CD4-positive, alpha-beta T cell (primary cell): ENCODE measurements around the gene BARHL2. TPM values are rescaled to one million over a fixed set of nuclear protein-coding genes. Genes with fewer than 3 reads are reported as not detected.

Source experiments
- ATAC-seq: fragments of 200-7000 bp; cut with Tn5 transposase; one replicate; pipeline ENCODE4 v1.10.0; 2022; ENCODE audit warnings: mild to moderate bottlenecking; ENCODE audit not compliant: poor library complexity
- CTCF ChIA-PET: fragments of 350-600 bp; sonication (Branson Sonifier 250); formaldehyde crosslinking; loops from one replicate; lab custom pipeline; 2021; ENCODE audit warnings: antibody characterized with exemption, inconsistent platforms; lab: Charles Lee
- POLR2A ChIA-PET: fragments of 350-600 bp; sonication (Branson Sonifier 250); formaldehyde crosslinking; loops from one replicate; lab custom pipeline; 2021; ENCODE audit warnings: antibody characterized with exemption, inconsistent platforms; lab: Charles Lee
- DNase-seq, 14 experiments: peaks; one replicate each; pipeline ENCODE4 v3.0.0-alpha.2; 2013 to 2020; ENCODE audit warnings: mixed read lengths in 2 of 14
- H3K27ac ChIP-seq, 2 donors: one replicate each; pipeline versions ENCODE4 v1.5.1 to v1.7.0; 2013; ENCODE audit warnings: low read length in 2 of 2, low read depth in 1 of 2, mild to moderate bottlenecking in 1 of 2
- H3K27me3 ChIP-seq, 2 experiments: 1 replicate in 1 of 2; 2 replicates in 1 of 2; pipeline versions ENCODE4 v1.6.1 to v1.7.0; 2013; ENCODE audit warnings: low read length in 2 of 2, control low read depth in 1 of 2, mild to moderate bottlenecking in 1 of 2, moderate library complexity in 1 of 2; ENCODE audit not compliant: insufficient read depth in 2 of 2, control insufficient read depth in 1 of 2
- H3K36me3 ChIP-seq: one replicate; pipeline ENCODE4 v1.6.1; 2013; ENCODE audit warnings: low read length, control low read depth; ENCODE audit not compliant: insufficient read depth
- H3K4me1 ChIP-seq: one replicate; pipeline ENCODE4 v1.6.1; 2013; ENCODE audit warnings: low read length, control low read depth; ENCODE audit not compliant: insufficient read depth
- H3K4me3 ChIP-seq: one replicate; pipeline ENCODE4 v1.5.1; 2013; ENCODE audit warnings: mild to moderate bottlenecking, low read length, moderate library complexity
- H3K9me3 ChIP-seq, 2 experiments: 1 replicate in 1 of 2; 2 replicates in 1 of 2; pipeline versions ENCODE4 v1.6.1 to v1.7.0; 2013; ENCODE audit warnings: low read length in 2 of 2, mild to moderate bottlenecking in 2 of 2, control low read depth in 1 of 2, moderate library complexity in 1 of 2; ENCODE audit not compliant: control insufficient read depth in 1 of 2, insufficient read depth in 1 of 2
- H3K27ac Mint-ChIP-seq: one replicate; pipeline ENCODE4 v1.8.0; 2020; ENCODE audit warnings: mixed read lengths
- H3K27me3 Mint-ChIP-seq: one replicate; pipeline ENCODE4 v1.8.0; 2021; ENCODE audit warnings: mixed read lengths
- H3K36me3 Mint-ChIP-seq: one replicate; pipeline ENCODE4 v1.8.0; 2021; ENCODE audit warnings: low read depth, mixed read lengths
- H3K4me1 Mint-ChIP-seq: one replicate; pipeline ENCODE4 v1.8.0; 2021; ENCODE audit warnings: low read depth, mixed read lengths
- H3K4me3 Mint-ChIP-seq: one replicate; pipeline ENCODE4 v1.8.0; 2020; ENCODE audit warnings: mild to moderate bottlenecking, mixed read lengths
- H3K9me3 Mint-ChIP-seq: one replicate; pipeline ENCODE4 v1.8.0; 2020; ENCODE audit warnings: mixed read lengths
- intact Hi-C, 2 experiments: fragments of 100-400 bp; cut with DNase I in 1 of 2; cut with micrococcal nuclease in 1 of 2; formaldehyde crosslinking; loops; one replicate each; pipeline versions ENCODE4 v1.15.1 to v1.9.0; 2023 to 2025; cut with DNase I, micrococcal nuclease
- total RNA-seq, 174 experiments: library from RNA in 2 of 174; stranded (reverse) in 2 of 174; gene quantifications; one replicate each; pipeline ENCODE4 v1.2.3 and lab custom pipeline; 2021 to 2026
- TF ChIP-seq, protein P1 (sequence below): fragments of 200-600 bp; IDR thresholded peaks from one replicate; pipeline ENCODE4 v1.8.0; 2022; ENCODE audit warnings: antibody characterized with exemption, mild to moderate bottlenecking

BARHL2 gene
- total RNA-seq, 2 experiments from 2014 or later = not detected

- Histone ChIP-seq H3K27ac (no peak overlapping the region), H3K4me3 (no peak overlapping the region), H3K4me1 (peaks cover 69% of the 10 kb centered on the region)
These were observed 9.9 kb upstream of the BARHL2 start for GRCh38 chr1:90726986-90727480.

DNA sequence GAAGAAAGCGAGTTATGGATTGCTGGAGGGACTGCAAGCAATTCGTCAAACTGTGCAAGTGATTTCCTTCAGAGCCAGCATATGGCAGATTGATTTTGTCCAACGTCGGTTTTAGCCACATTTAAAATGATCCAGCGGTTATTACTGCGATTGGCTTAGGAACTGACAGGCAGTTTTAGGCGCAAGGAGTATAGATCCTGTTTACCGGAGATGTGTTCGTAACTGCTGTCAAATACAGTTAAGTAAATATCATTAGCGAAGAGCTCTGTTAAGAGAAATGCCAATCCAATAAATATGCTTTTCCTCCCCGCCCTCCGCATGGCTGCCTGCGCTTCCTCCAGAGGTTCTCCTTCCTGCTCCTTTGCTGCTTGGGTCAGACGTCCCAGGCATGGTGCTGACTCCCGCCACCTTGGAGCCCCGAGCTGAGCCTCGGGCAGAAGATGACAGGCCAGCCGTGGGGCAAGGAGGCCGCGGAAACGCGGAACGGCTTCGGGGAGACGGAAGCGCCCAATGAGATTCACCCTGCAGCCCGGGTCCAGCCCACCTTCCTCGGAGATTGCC lies 9.4 kb upstream of the BARHL2 start:
- Mint-ChIP-seq H3K36me3 (no peaks in the 10 kb centered on the region), H3K27ac (no peak overlapping the region), H3K9me3 (peaks cover 4% of the 10 kb centered on the region), H3K4me1 (peaks cover 74% of the 10 kb centered on the region), H3K27me3 (peaks cover 99% of the 10 kb centered on the region), H3K4me3 (peak overlapping the region; percentile 82)
- Histone ChIP-seq H3K36me3 (no peaks in the 10 kb centered on the region), H3K27me3 (peaks cover 97 to 100% of the 10 kb centered on the region in 2 experiments), H3K27ac (no peak overlapping the region), H3K9me3 (peaks cover 15 to 57% of the 10 kb centered on the region in 2 experiments), H3K4me1 (peaks cover 69% of the 10 kb centered on the region), H3K4me3 (no peak overlapping the region)
- ATAC-seq (no peak), DNase-seq (no peak)
- TF ChIP-seq, protein P1, sequence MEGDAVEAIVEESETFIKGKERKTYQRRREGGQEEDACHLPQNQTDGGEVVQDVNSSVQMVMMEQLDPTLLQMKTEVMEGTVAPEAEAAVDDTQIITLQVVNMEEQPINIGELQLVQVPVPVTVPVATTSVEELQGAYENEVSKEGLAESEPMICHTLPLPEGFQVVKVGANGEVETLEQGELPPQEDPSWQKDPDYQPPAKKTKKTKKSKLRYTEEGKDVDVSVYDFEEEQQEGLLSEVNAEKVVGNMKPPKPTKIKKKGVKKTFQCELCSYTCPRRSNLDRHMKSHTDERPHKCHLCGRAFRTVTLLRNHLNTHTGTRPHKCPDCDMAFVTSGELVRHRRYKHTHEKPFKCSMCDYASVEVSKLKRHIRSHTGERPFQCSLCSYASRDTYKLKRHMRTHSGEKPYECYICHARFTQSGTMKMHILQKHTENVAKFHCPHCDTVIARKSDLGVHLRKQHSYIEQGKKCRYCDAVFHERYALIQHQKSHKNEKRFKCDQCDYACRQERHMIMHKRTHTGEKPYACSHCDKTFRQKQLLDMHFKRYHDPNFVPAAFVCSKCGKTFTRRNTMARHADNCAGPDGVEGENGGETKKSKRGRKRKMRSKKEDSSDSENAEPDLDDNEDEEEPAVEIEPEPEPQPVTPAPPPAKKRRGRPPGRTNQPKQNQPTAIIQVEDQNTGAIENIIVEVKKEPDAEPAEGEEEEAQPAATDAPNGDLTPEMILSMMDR = no peak
- POLR2A ChIA-PET = no interaction called here
- CTCF ChIA-PET = no interaction called here
- intact Hi-C loops = loop anchor here (5.0 to 10.0 kb wide), 3 partner anchors 108 to 238 kb away; no protein-coding TSS in a partner anchor

More at GRCh38 chr1:90726986-90727480, 9.9 kb upstream of the BARHL2 start:
- H3K4me3 Mint-ChIP-seq = no peak overlapping the region
- Histone ChIP-seq H3K9me3 (peaks cover 14 to 57% of the 10 kb centered on the region in 2 experiments), H3K36me3 (no peaks in the 10 kb centered on the region), H3K27me3 (peaks cover 96 to 100% of the 10 kb centered on the region in 2 experiments)
- POLR2A ChIA-PET = no interaction called here
- no peaks in the 10 kb centered on the region for H3K36me3 Mint-ChIP-seq
- TF ChIP-seq, protein P1 = no peak
- H3K4me1 Mint-ChIP-seq = peaks cover 71% of the 10 kb centered on the region
- H3K9me3 Mint-ChIP-seq = peaks cover 6% of the 10 kb centered on the region
- CTCF ChIA-PET = no interaction called here
- peaks cover 99% of the 10 kb centered on the region for H3K27me3 Mint-ChIP-seq
- DNase-seq (no peak), ATAC-seq (no peak)
- intact Hi-C loops = loop anchor here (5.0 to 10.0 kb wide), 3 partner anchors 108 to 238 kb away; no protein-coding TSS in a partner anchor
- no peak overlapping the region for H3K27ac Mint-ChIP-seq

- Histone ChIP-seq H3K4me1 (peaks cover 68% of the 10 kb centered on the region), H3K4me3 (peak overlapping the region; percentile 11)
These were observed 8.7 kb upstream of the BARHL2 start for GRCh38 chr1:90725657-90726424.

More at GRCh38 chr1:90725657-90726424, 8.7 kb upstream of the BARHL2 start:
- Histone ChIP-seq H3K27me3 (peaks cover 96 to 100% of the 10 kb centered on the region in 2 experiments), H3K27ac (no peak overlapping the region), H3K36me3 (no peaks in the 10 kb centered on the region), H3K9me3 (peaks cover 21 to 56% of the 10 kb centered on the region in 2 experiments)
- ATAC-seq (peak; percentile 35), DNase-seq (no peak)
- Mint-ChIP-seq H3K9me3 (peaks cover 4% of the 10 kb centered on the region), H3K27ac (no peak overlapping the region), H3K36me3 (no peaks in the 10 kb centered on the region), H3K27me3 (peaks cover 99% of the 10 kb centered on the region), H3K4me1 (peaks cover 77% of the 10 kb centered on the region), H3K4me3 (peak overlapping the region; percentile 82)
- ChIA-PET POLR2A (interaction anchor here (0.6 to 1.2 kb wide), 2 partner anchors 22 to 31 kb away, joined by 3 read pairs; no protein-coding TSS in a partner anchor), CTCF (no interaction called here)
- intact Hi-C loops = loop anchor here (5.0 to 10.0 kb wide), 3 partner anchors 109 to 239 kb away; no protein-coding TSS in a partner anchor
- TF ChIP-seq, protein P1 = no peak
